Small intestine (tissue), 7 donors: ENCODE measurements around the gene HK2. TPM values are rescaled to one million over a fixed set of nuclear protein-coding genes. Genes with fewer than 3 reads are reported as not detected.
"Not testable (repeated sequence)": the region's sequence is repeated elsewhere in the genome, so short reads cannot be mapped to it uniquely, and the experiment has no call there.

Experiments
- DNase-seq, 2 donors: peaks; one replicate each; pipeline versions ENCODE4 v3.0.0 to v3.0.0-alpha.2; 2013
- FAIRE-seq: peaks from 2 replicates; lab custom pipeline; 2012; peaks lifted over from hg19 to GRCh38; lab: Jason Lieb, UNC
- H3K27ac ChIP-seq, 3 donors: one replicate each; pipeline ENCODE4 v1.5.1; 2013; ENCODE audit warnings: low read length in 2 of 3, mild to moderate bottlenecking in 2 of 3, control low read depth in 1 of 3, inconsistent platforms in 1 of 3, low read depth in 1 of 3, moderate library complexity in 1 of 3
- H3K27me3 ChIP-seq, 3 donors: one replicate each; pipeline ENCODE4 v1.6.1; 2013; ENCODE audit warnings: low read length in 3 of 3, inconsistent platforms in 1 of 3; ENCODE audit not compliant: control insufficient read depth in 3 of 3, insufficient read depth in 3 of 3
- H3K36me3 ChIP-seq, 3 donors: one replicate each; pipeline ENCODE4 v1.6.1; 2013; ENCODE audit warnings: low read length in 3 of 3, inconsistent platforms in 1 of 3, low read depth in 1 of 3, mild to moderate bottlenecking in 1 of 3, moderate library complexity in 1 of 3; ENCODE audit not compliant: control insufficient read depth in 3 of 3, insufficient read depth in 2 of 3
- H3K4me1 ChIP-seq, 3 donors: one replicate each; pipeline ENCODE4 v1.6.1; 2013; ENCODE audit warnings: low read length in 2 of 3, inconsistent platforms in 1 of 3, low read depth in 1 of 3, mild to moderate bottlenecking in 1 of 3, moderate library complexity in 1 of 3; ENCODE audit not compliant: control insufficient read depth in 3 of 3, insufficient read depth in 2 of 3
- H3K4me3 ChIP-seq, 3 donors: one replicate each; pipeline ENCODE4 v1.5.1; 2013; ENCODE audit warnings: low read length in 3 of 3, control low read depth in 1 of 3, inconsistent platforms in 1 of 3, low read depth in 1 of 3, mild to moderate bottlenecking in 1 of 3, moderate library complexity in 1 of 3
- H3K9me3 ChIP-seq, 2 donors: one replicate each; pipeline ENCODE4 v1.6.1; 2013; ENCODE audit warnings: low read depth in 1 of 2, low read length in 1 of 2; ENCODE audit not compliant: control insufficient read depth in 2 of 2, insufficient read depth in 1 of 2
- WGBS, 3 donors: extraction: QIAGEN DNeasy Blood & Tissue Kit; methylation state at CpG; one replicate each; pipeline ENCODE4 v1.1.7; 2013; 5-methylcytosine and 5-hydroxymethylcytosine counted together
- polyA plus RNA-seq, 4 donors: library from polyadenylated mRNA; stranded (reverse) in 3 of 4; unstranded in 1 of 4; fragments of 200-250 nt in 3 of 4; fragments of 120-200 nt in 1 of 4; gene quantifications; one replicate each; pipeline versions ENCODE4 v1.2.1 to v1.2.3, GENCODE V29; 2013
- donor health status: healthy with polysubstance abuse.
- donor health status: control.
- donor health status: control.
- donor health status: Bipolar disorder and iron deficiency.
- donor health status: healthy.

The HK2 gene
- polyA plus RNA-seq, 4 donors: 2.2 to 7.3 (median 3.7) TPM

DNA sequence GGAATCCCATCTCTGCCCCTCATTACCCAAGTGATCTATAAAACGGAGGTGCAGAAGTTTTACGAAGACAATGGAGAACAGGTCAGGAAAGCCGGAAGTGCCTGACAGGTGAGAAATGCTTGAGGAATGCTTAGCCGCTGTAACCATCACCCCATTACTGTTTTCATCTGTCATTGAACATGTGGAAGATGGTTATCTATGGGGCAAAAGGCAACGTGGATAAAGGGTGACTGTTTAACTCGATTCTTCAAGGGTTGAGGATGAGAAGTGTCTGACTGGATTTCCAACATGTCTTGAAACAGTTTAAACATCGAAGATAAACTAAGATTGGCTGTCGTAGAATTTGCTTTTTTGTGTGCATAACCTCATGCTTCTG is 17.3 kb downstream of the HK2 start:
- no peak overlapping the region for H3K27ac ChIP-seq
- H3K9me3 ChIP-seq: no peaks in the 10 kb centered on the region
- peaks cover 0 to 16% (median 0%) of the 10 kb centered on the region in 3 donors for H3K27me3 ChIP-seq
- H3K4me3 ChIP-seq: no peak overlapping the region
- peaks cover 5 to 11% (median 9%) of the 10 kb centered on the region in 3 donors for H3K4me1 ChIP-seq
- peaks cover 0 to 6% (median 0%) of the 10 kb centered on the region in 3 donors for H3K36me3 ChIP-seq
- peak; percentile 19 to 48 for DNase-seq
- 67 to 79% (median 79%) methylated on average over 8 of the region's 8 CpGs for WGBS, 3 donors
- FAIRE-seq: no peak

DNA sequence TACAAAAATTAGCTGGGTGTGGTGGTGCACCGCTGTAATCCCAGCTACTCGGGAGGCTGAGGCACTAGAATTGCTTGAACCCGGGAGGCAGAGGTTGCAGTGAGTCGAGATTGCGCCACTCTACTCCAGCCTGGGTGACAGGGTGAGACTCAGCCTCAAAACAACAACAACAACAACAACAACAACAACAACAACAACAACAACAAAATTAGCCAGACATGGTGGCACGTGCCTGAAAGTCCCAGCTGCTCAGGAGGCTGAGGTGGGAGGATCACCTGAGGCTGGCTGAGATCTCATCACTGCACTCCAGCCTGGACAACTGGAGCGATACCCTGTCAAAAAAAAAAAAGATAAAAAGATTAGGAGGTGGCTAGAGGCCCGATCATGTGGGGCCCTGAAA is 19.4 kb downstream of the HK2 start:
- not testable (repeated sequence) for H3K36me3 ChIP-seq, H3K9me3 ChIP-seq, FAIRE-seq, DNase-seq, H3K27ac ChIP-seq, H3K4me3 ChIP-seq
- H3K27me3 ChIP-seq: peaks cover 0 to 26% (median 0%) of the 10 kb centered on the region in 3 donors
- WGBS, 3 donors: 93 to 95% (median 95%) methylated on average over 8 of the region's 8 CpGs
- peaks cover 7 to 18% (median 16%) of the 10 kb centered on the region in 3 donors for H3K4me1 ChIP-seq

DNA sequence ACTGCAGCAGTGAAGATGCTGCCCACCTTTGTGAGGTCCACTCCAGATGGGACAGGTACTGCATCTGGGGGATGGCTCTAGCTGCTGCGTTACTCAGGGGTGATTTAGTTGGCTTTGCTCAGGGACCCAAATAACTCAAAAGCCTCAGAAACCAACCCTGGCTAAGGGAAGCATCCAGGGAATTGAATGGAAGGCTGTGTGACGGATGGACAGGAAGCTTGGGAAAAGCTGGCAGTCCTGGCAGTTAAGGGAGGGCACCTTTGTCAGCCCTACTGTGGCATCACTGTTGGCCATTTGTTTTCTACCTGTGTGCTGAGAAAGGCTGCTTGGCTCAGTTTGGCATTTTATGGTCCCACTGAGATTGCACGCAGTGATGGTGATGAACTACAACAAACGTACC is 20.5 kb downstream of the HK2 start:
- Histone ChIP-seq H3K27ac (no peak overlapping the region), H3K4me1 (peaks cover 7 to 16% (median 15%) of the 10 kb centered on the region in 3 donors), H3K36me3 (peaks cover 0 to 6% (median 0%) of the 10 kb centered on the region in 3 donors), H3K4me3 (no peak overlapping the region), H3K27me3 (peaks cover 0 to 28% (median 0%) of the 10 kb centered on the region in 3 donors), H3K9me3 (no peaks in the 10 kb centered on the region)
- WGBS, 3 donors: 95 to 99% (median 98%) methylated on average over 4 of the region's 4 CpGs
- no peak for FAIRE-seq
- no peak for DNase-seq

DNA sequence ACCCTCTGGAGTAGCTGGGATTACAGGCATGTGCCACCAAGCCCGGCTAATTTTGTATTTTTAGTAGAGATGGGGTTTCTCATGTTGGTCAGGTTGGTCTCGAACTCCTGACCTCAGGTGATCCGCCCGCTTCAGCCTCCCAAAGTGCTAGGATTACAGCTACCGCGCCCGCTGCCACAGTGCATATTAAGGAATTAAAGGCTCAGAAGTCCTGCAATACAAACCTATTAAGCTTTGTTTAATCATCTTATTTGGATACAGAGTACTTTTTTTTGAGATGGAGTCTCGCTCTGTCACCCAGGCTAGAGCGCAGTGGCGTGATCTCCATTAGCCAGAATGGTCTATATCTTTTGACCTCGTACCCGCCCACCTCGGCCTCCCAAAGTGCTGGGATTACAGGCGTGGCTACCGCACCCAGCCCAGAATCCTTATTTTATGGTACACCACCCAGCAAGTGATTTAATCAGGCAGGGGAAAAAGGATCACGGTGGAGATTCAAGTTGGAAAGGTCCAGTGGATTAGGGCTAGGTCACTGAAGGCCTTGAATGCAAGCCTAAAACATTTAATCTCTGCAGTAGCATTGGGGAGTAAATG is 21.3 kb downstream of the HK2 start:
- FAIRE-seq, H3K36me3 ChIP-seq, DNase-seq, H3K4me3 ChIP-seq, H3K9me3 ChIP-seq, H3K27ac ChIP-seq: not testable (repeated sequence)
- peaks cover 7 to 16% (median 15%) of the 10 kb centered on the region in 3 donors for H3K4me1 ChIP-seq
- 51 to 79% (median 70%) methylated on average over 16 of the region's 16 CpGs for WGBS, 3 donors
- H3K27me3 ChIP-seq: peaks cover 0 to 28% (median 0%) of the 10 kb centered on the region in 3 donors

DNA sequence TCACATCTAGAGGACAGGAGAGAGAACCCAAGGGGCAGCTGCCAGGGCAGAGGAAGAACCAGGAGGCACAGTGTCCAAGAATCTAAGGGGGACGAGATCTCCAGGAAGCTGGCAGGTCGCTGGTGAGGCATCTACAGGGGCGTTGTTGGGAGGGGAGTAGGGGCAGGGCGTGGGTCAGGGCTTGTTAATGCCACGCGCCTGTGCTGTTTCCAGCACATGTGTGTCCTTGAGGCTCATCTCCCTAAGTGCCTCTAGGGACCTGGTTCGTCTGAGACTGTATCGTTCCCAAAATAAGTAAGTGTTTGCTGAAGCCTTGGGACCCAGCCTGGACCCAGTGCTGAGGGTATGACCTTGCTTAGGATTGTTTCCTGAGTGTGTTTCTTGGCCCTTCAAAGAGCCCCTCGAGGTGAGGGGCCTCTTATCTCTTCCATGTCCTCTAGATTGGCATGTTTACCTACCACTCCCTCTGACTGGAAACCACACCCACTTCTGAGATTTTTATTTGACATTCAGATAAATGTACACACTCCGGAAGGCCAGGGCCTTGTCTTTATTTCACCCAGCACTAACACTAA is 22.2 kb downstream of the HK2 start:
- WGBS, 3 donors: 54 to 67% (median 62%) methylated on average over 10 of the region's 10 CpGs
- no peak overlapping the region for H3K4me3 ChIP-seq
- H3K36me3 ChIP-seq: peaks cover 0 to 6% (median 0%) of the 10 kb centered on the region in 3 donors
- no peak for FAIRE-seq
- peaks cover 7 to 16% (median 12%) of the 10 kb centered on the region in 3 donors for H3K4me1 ChIP-seq
- H3K9me3 ChIP-seq: no peaks in the 10 kb centered on the region
- H3K27ac ChIP-seq: no peak overlapping the region
- DNase-seq: peak; percentile 62 to 70
- peaks cover 0 to 31% (median 0%) of the 10 kb centered on the region in 3 donors for H3K27me3 ChIP-seq

DNA sequence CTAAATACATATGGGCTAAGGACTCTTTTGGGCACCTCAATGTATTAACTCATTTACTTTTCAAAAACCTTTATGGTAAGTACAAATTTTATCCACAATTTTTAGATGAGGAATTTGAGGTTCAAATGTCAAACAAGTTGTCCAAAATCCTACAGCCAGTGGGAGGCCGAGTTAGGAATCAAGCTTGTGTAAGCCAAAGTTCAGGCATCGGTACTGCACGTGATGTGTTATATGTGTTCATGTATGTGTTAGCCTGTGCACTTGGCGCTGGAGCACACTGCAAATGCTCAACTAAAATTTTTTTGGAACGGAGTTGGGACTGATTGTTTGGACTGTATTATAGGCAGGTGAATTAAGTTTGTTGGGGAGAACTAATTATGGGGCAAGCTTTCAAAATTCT is 22.7 kb downstream of the HK2 start:
- 84 to 88% (median 86%) methylated on average over 5 of the region's 5 CpGs for WGBS, 3 donors
- no peak overlapping the region for H3K27ac ChIP-seq
- no peak for FAIRE-seq
- peaks cover 0 to 6% (median 0%) of the 10 kb centered on the region in 3 donors for H3K36me3 ChIP-seq
- H3K27me3 ChIP-seq: peaks cover 0 to 28% (median 0%) of the 10 kb centered on the region in 3 donors
- no peaks in the 10 kb centered on the region for H3K9me3 ChIP-seq
- no peak for DNase-seq
- peaks cover 7 to 16% (median 15%) of the 10 kb centered on the region in 3 donors for H3K4me1 ChIP-seq
- H3K4me3 ChIP-seq: no peak overlapping the region

DNA sequence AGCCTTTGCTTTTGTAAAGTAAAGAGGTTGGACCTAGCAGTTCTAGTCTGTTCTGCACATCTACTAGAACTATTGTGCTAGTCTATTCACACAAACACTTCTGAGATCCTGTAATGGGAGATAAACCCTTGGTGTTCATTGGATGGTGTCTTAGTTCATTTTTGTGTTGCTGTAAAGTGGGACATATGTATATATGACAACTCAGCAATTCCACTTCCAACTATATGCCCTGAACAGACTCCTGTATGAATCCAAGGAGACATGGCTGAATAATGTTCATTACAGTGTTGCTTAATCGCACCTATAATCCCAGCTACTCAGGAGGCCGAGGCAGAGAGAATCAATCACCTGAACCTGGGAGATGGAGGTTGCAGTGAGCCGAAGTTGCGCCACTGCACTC is 23.3 kb downstream of the HK2 start:
- 96 to 98% (median 97%) methylated on average over 4 of the region's 4 CpGs for WGBS, 3 donors
- H3K4me1 ChIP-seq: peaks cover 7 to 15% (median 14%) of the 10 kb centered on the region in 3 donors
- peaks cover 0 to 6% (median 0%) of the 10 kb centered on the region in 3 donors for H3K36me3 ChIP-seq
- FAIRE-seq (no peak), DNase-seq (no peak)
- peaks cover 0 to 6% of the 10 kb centered on the region in 2 donors for H3K9me3 ChIP-seq
- H3K4me3 ChIP-seq: no peak overlapping the region
- H3K27me3 ChIP-seq: peaks cover 0 to 21% (median 0%) of the 10 kb centered on the region in 3 donors
- no peak overlapping the region for H3K27ac ChIP-seq

DNA sequence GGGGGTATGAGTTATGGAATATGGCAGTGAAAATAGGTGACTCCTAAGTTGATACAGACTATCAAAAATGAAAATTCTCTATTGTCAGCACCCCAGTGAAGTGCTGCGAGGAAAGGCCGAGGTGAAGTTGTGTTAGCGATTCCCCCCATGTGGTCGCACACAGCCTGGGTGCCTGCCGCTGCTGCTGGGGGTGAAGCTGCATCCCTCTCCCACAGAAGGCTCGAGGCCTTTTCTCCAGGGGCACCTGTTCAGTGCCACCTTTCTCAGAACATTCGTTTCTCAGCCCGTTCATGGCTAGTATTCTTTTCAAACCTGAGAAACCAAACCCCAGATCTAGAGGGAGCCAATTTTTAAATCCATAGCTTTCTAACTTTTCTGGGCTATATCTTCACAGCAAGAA is 23.8 kb downstream of the HK2 start:
- Histone ChIP-seq H3K4me1 (peaks cover 7 to 17% (median 15%) of the 10 kb centered on the region in 3 donors), H3K27me3 (peaks cover 0 to 21% (median 0%) of the 10 kb centered on the region in 3 donors), H3K4me3 (no peak overlapping the region), H3K27ac (no peak overlapping the region), H3K9me3 (peaks cover 0 to 10% of the 10 kb centered on the region in 2 donors), H3K36me3 (peaks cover 0 to 6% (median 0%) of the 10 kb centered on the region in 3 donors)
- 90 to 95% (median 92%) methylated on average over 8 of the region's 8 CpGs for WGBS, 3 donors
- no peak for DNase-seq
- no peak for FAIRE-seq
